ENCODE measurements around the gene NCK2.

DNA sequence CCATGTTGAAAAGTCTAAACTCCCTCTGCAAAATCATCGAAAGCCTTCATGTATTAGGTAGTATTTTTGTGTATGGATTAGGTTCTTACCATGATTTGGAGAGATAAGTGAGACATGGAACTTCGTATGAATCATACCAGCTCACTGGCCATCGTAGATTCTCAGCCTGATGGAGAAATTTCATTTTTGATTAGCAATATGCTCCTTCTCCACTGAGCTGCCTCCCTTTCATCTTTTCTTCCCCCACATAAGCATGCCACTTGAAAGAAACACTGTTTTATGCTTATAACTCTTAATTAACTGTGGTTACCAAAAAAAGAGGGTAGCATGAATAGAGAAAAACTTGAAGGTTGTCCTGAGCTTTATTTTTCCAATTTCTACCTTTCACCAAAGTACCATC lies 111.9 kb downstream of the NCK2 start:
- TF ChIP-seq, protein P1, sequence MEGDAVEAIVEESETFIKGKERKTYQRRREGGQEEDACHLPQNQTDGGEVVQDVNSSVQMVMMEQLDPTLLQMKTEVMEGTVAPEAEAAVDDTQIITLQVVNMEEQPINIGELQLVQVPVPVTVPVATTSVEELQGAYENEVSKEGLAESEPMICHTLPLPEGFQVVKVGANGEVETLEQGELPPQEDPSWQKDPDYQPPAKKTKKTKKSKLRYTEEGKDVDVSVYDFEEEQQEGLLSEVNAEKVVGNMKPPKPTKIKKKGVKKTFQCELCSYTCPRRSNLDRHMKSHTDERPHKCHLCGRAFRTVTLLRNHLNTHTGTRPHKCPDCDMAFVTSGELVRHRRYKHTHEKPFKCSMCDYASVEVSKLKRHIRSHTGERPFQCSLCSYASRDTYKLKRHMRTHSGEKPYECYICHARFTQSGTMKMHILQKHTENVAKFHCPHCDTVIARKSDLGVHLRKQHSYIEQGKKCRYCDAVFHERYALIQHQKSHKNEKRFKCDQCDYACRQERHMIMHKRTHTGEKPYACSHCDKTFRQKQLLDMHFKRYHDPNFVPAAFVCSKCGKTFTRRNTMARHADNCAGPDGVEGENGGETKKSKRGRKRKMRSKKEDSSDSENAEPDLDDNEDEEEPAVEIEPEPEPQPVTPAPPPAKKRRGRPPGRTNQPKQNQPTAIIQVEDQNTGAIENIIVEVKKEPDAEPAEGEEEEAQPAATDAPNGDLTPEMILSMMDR (IDR thresholded peaks at IDR 0.05), result no peak
- no peak for TF ChIP-seq POLR2AphosphoS5 (IDR thresholded peaks at IDR 0.05)

All from sigmoid colon (tissue), 4 donors.